Osteoblast (primary cell): ENCODE data around the gene NR3C2. TPM values are rescaled to one million over a fixed set of nuclear protein-coding genes. Genes with fewer than 3 reads are reported as not detected.
A peak's percentile ranks its signal among the peaks of the same experiment; 100 is the strongest.

Source experiments
- DNase-seq: peaks from one replicate; pipeline ENCODE4 v3.0.0; 2011; ENCODE audit warnings: low spot score, mixed read lengths; ENCODE audit not compliant: insufficient read length; ENCODE audit errors: missing footprints
- H2AFZ ChIP-seq: 2 replicates; pipeline ENCODE4 v1.6.0; 2011; ENCODE audit warnings: mild to moderate bottlenecking, low read length
- H3K27ac ChIP-seq: 2 replicates; pipeline ENCODE4 v1.5.1; 2011; ENCODE audit warnings: mild to moderate bottlenecking, low read depth, low read length, moderate library complexity
- H3K27me3 ChIP-seq: 2 replicates; pipeline ENCODE4 v1.6.0; 2012; ENCODE audit warnings: mild to moderate bottlenecking, control low read depth, inconsistent platforms, low read length, moderate library complexity; ENCODE audit not compliant: insufficient read depth
- H3K36me3 ChIP-seq: 2 replicates; pipeline ENCODE4 v1.5.1; 2011; ENCODE audit warnings: mild to moderate bottlenecking, low read length, control low read depth, moderate library complexity; ENCODE audit not compliant: insufficient read depth
- H3K4me1 ChIP-seq: 2 replicates; pipeline ENCODE4 v1.5.1; 2011; ENCODE audit warnings: mild to moderate bottlenecking, low read length, control low read depth, moderate library complexity; ENCODE audit not compliant: insufficient read depth
- H3K4me2 ChIP-seq: 2 replicates; pipeline ENCODE4 v1.6.0; 2011; ENCODE audit warnings: mild to moderate bottlenecking, low read length; ENCODE audit not compliant: insufficient read depth
- H3K4me3 ChIP-seq: fragments of 200-600 bp; sonication (generic); 3 replicates; pipeline ENCODE4 v1.5.1; 2012; ENCODE audit warnings: mild to moderate bottlenecking, low read length, inconsistent platforms; ENCODE audit not compliant: insufficient read depth
- H3K79me2 ChIP-seq: 2 replicates; pipeline ENCODE4 v1.6.0; 2012; ENCODE audit warnings: mild to moderate bottlenecking, low read length, control low read depth, inconsistent platforms; ENCODE audit not compliant: insufficient read depth
- H3K9me3 ChIP-seq: 2 replicates; pipeline ENCODE4 v1.5.1; 2011; ENCODE audit warnings: low read depth, low read length, control low read depth
- H4K20me1 ChIP-seq: 2 replicates; pipeline ENCODE4 v1.6.0; 2012; ENCODE audit warnings: mild to moderate bottlenecking, low read length, control low read depth; ENCODE audit not compliant: insufficient read depth
- total RNA-seq: library from RNA; depleted of rRNA; stranded (reverse); fragments of >200 nt; gene quantifications from 2 replicates; pipeline ENCODE4 v1.2.3, GENCODE V29; 2012
- TF ChIP-seq, protein P1 (sequence below): IDR thresholded peaks from 2 replicates; pipeline ENCODE4 v1.5.1; 2011; ENCODE audit warnings: mild to moderate bottlenecking, low read depth, low read length, moderate library complexity; ENCODE audit errors: extremely low read depth

NR3C2 gene
- total RNA-seq, 1 donor, result 0.72 TPM

DNA sequence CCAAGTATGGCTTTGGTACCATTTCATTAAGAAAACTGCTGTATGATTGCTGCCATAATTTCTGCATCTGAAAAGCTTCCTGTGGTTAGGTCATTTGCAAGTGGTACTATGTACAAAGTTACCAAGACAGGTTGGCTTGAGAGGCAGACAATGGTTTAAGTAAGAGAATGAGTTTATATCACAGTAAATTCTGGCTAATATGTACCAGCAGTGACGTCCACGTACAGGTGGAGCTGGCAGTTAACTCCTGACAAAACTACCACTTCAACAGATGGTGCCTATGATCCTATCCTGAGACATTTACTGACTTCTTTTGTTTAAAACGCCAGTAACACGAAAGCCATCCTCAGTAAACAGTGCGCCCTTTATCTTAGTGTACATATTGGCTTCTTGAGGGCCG lies 198.4 kb downstream of the NR3C2 start:
- no peak overlapping the region for H3K4me2 ChIP-seq
- H2AFZ ChIP-seq, result no peak overlapping the region
- no peaks in the 10 kb centered on the region for H3K4me1 ChIP-seq
- no peaks in the 10 kb centered on the region for H3K27me3 ChIP-seq
- no peaks in the 10 kb centered on the region for H3K9me3 ChIP-seq
- H3K79me2 ChIP-seq, result no peaks in the 10 kb centered on the region
- no peaks in the 10 kb centered on the region for H4K20me1 ChIP-seq
- DNase-seq, result no peak
- H3K36me3 ChIP-seq, result no peaks in the 10 kb centered on the region
- no peak overlapping the region for H3K27ac ChIP-seq
- TF ChIP-seq, protein P1, sequence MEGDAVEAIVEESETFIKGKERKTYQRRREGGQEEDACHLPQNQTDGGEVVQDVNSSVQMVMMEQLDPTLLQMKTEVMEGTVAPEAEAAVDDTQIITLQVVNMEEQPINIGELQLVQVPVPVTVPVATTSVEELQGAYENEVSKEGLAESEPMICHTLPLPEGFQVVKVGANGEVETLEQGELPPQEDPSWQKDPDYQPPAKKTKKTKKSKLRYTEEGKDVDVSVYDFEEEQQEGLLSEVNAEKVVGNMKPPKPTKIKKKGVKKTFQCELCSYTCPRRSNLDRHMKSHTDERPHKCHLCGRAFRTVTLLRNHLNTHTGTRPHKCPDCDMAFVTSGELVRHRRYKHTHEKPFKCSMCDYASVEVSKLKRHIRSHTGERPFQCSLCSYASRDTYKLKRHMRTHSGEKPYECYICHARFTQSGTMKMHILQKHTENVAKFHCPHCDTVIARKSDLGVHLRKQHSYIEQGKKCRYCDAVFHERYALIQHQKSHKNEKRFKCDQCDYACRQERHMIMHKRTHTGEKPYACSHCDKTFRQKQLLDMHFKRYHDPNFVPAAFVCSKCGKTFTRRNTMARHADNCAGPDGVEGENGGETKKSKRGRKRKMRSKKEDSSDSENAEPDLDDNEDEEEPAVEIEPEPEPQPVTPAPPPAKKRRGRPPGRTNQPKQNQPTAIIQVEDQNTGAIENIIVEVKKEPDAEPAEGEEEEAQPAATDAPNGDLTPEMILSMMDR, result no peak
- no peak overlapping the region for H3K4me3 ChIP-seq

GRCh38 chr4:148240241-148240640 lies 202.0 kb downstream of the NR3C2 start:
- TF ChIP-seq, protein P1, result no peak
- no peak for DNase-seq
- Histone ChIP-seq H3K4me2 (no peak overlapping the region), H3K4me3 (no peak overlapping the region), H3K36me3 (no peaks in the 10 kb centered on the region), H3K27me3 (no peaks in the 10 kb centered on the region), H3K4me1 (no peaks in the 10 kb centered on the region), H3K27ac (no peak overlapping the region), H3K79me2 (no peaks in the 10 kb centered on the region), H2AFZ (no peak overlapping the region), H3K9me3 (no peaks in the 10 kb centered on the region), H4K20me1 (no peaks in the 10 kb centered on the region)

DNA sequence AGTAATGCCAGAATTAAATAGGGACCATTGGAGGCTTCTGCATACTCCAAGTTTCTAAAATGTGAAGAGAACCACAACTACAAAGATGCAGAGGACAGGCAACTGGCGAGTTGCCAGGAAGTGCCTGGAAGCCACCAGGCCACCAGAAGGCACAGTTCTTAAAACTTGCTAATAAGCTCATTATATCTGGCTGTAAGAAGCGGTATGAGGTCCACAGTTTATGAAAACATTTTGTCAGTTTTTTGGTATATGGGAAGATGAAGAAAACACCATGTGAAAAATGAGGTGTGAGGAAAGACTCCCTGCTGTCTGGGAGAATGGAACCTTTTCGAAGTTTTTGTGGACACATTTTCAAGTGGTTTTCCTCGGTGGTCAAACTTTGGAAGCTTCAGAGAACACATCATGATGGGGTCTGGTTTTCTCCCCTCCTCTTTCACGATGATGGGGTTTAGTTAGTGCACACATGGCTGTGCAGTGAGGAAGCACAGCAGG lies 202.7 kb downstream of the NR3C2 start:
- Histone ChIP-seq H3K79me2 (no peaks in the 10 kb centered on the region), H3K27ac (no peak overlapping the region), H3K4me1 (no peaks in the 10 kb centered on the region), H2AFZ (no peak overlapping the region), H3K4me3 (no peak overlapping the region), H3K27me3 (no peaks in the 10 kb centered on the region), H4K20me1 (no peaks in the 10 kb centered on the region), H3K9me3 (no peaks in the 10 kb centered on the region), H3K36me3 (no peaks in the 10 kb centered on the region), H3K4me2 (no peak overlapping the region)
- no peak for DNase-seq
- TF ChIP-seq, protein P1, result no peak

GRCh38 chr4:148238811-148239493 lies 203.3 kb downstream of the NR3C2 start:
- DNase-seq, result peak; percentile 21
- Histone ChIP-seq H3K27ac (no peak overlapping the region), H3K9me3 (no peaks in the 10 kb centered on the region), H3K4me1 (no peaks in the 10 kb centered on the region), H3K4me2 (no peak overlapping the region), H3K27me3 (no peaks in the 10 kb centered on the region), H3K79me2 (no peaks in the 10 kb centered on the region), H3K4me3 (no peak overlapping the region), H3K36me3 (no peaks in the 10 kb centered on the region), H2AFZ (no peak overlapping the region), H4K20me1 (no peaks in the 10 kb centered on the region)
- TF ChIP-seq, protein P1, result no peak
